Nephron progenitor cell (in vitro differentiated cells): Measurements from ENCODE around the gene ELP6.

Experiments used
- DNase-seq: peaks from one replicate; pipeline ENCODE4 v3.0.0; 2021
- H3K27ac Mint-ChIP-seq: 2 replicates; pipeline ENCODE4 v1.8.0; 2021; ENCODE audit warnings: mild to moderate bottlenecking, moderate library complexity, mixed read lengths
- H3K27me3 Mint-ChIP-seq: 2 replicates; pipeline ENCODE4 v1.8.0; 2021; ENCODE audit warnings: mild to moderate bottlenecking, low read depth, mixed read lengths; ENCODE audit not compliant: poor library complexity
- H3K36me3 Mint-ChIP-seq: 2 replicates; pipeline ENCODE4 v1.8.0; 2021; ENCODE audit warnings: low read depth, mixed read lengths
- H3K4me1 Mint-ChIP-seq: 2 replicates; pipeline ENCODE4 v1.8.0; 2021; ENCODE audit warnings: mixed read lengths
- H3K4me3 Mint-ChIP-seq: 2 replicates; pipeline ENCODE4 v1.8.0; 2021; ENCODE audit warnings: mild to moderate bottlenecking, moderate library complexity, mixed read lengths
- H3K9me3 Mint-ChIP-seq: 2 replicates; pipeline ENCODE4 v1.8.0; 2021; ENCODE audit warnings: mild to moderate bottlenecking, moderate library complexity, mixed read lengths
- TF ChIP-seq, protein P1 (sequence below): fragments of 200-600 bp; sonication (generic); IDR thresholded peaks from 2 replicates; pipeline ENCODE4 v1.5.0; 2021; ENCODE audit warnings: antibody characterized with exemption

The ELP6 gene

GRCh38 chr3:47476644-47477199 lies 36.8 kb downstream of the ELP6 start:
- Mint-ChIP-seq H3K27ac (no peak overlapping the region), H3K4me3 (peak overlapping the region; percentile 79), H3K36me3 (no peaks in the 10 kb centered on the region)

DNA sequence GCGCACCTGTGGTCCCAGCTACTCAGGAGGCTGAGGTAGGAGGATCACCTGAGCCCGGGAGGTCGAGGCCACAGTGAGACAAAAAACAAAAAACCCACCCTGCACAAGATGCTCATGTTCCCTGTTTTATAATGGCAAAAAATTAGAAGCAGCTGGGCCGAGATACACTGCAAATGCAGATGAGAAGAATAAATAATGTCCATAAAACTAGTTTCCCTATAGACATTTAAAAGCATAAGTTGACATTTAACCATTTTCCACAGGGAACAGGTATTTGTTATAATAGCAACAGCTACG lies 37.2 kb downstream of the ELP6 start:
- Mint-ChIP-seq H3K27ac (no peak overlapping the region), H3K9me3 (no peaks in the 10 kb centered on the region), H3K36me3 (peaks cover 2% of the 10 kb centered on the region), H3K4me3 (peak overlapping the region; percentile 79), H3K4me1 (peaks cover 45% of the 10 kb centered on the region), H3K27me3 (peaks cover 3% of the 10 kb centered on the region)
- TF ChIP-seq, protein P1, sequence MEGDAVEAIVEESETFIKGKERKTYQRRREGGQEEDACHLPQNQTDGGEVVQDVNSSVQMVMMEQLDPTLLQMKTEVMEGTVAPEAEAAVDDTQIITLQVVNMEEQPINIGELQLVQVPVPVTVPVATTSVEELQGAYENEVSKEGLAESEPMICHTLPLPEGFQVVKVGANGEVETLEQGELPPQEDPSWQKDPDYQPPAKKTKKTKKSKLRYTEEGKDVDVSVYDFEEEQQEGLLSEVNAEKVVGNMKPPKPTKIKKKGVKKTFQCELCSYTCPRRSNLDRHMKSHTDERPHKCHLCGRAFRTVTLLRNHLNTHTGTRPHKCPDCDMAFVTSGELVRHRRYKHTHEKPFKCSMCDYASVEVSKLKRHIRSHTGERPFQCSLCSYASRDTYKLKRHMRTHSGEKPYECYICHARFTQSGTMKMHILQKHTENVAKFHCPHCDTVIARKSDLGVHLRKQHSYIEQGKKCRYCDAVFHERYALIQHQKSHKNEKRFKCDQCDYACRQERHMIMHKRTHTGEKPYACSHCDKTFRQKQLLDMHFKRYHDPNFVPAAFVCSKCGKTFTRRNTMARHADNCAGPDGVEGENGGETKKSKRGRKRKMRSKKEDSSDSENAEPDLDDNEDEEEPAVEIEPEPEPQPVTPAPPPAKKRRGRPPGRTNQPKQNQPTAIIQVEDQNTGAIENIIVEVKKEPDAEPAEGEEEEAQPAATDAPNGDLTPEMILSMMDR, result no peak
- DNase-seq, result no peak

More at GRCh38 chr3:47476644-47477199, 36.8 kb downstream of the ELP6 start:
- no peak for DNase-seq
- peaks cover 49% of the 10 kb centered on the region for H3K4me1 Mint-ChIP-seq
- no peaks in the 10 kb centered on the region for H3K9me3 Mint-ChIP-seq
- TF ChIP-seq, protein P1, result no peak
- H3K27me3 Mint-ChIP-seq, result peaks cover 3% of the 10 kb centered on the region

- TF ChIP-seq, protein P1, result peak; percentile 89
- Mint-ChIP-seq H3K4me1 (peaks cover 44% of the 10 kb centered on the region), H3K36me3 (peaks cover 7% of the 10 kb centered on the region), H3K4me3 (peak within 1 kb of the TSS; percentile 94), H3K27me3 (peaks cover 3% of the 10 kb centered on the region), H3K9me3 (no peaks in the 10 kb centered on the region), H3K27ac (peak within 1 kb of the TSS; percentile 96)
- peak; percentile 96 for DNase-seq
Observed at GRCh38 chr3:47475570-47476329, 37.8 kb downstream of the ELP6 start, which contains the start of gene SCAP. SCAP (minus strand) TSS chr3:47475941; CDS start chr3:47442993, 32,948 bp downstream.

DNA sequence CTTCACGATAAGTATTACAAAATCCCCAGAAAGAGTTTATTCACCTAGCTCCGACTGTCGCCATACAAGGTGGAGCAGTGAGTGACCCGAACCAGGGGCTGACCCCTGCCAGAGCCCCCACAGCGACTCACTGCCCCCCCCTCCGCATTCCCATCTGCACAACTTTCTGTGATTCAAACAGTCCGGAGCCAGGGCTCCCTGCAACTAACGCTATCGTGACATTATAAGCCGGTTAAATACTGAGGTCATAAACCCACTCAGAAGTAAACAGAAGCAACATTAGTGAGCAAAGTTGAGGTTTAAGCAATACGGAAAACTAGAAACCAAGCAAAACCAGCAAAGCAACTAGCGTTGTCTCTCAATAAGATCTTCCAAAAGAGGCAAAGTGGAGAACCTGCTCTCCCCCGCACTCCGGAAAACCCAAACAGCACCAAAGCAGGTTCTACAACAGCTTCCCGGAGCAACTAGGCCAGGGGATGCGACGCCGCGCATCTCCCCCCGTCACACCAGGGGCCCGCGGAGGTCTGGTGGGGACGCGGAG lies 38.4 kb downstream of the ELP6 start:
- Mint-ChIP-seq H3K4me3 (peak overlapping the region; percentile 94), H3K27me3 (peaks cover 3% of the 10 kb centered on the region), H3K36me3 (peaks cover 12% of the 10 kb centered on the region), H3K9me3 (peaks cover 3% of the 10 kb centered on the region), H3K27ac (peak overlapping the region; percentile 96), H3K4me1 (peaks cover 44% of the 10 kb centered on the region)
- peak; percentile 47 for DNase-seq
- TF ChIP-seq, protein P1, result no peak

DNA sequence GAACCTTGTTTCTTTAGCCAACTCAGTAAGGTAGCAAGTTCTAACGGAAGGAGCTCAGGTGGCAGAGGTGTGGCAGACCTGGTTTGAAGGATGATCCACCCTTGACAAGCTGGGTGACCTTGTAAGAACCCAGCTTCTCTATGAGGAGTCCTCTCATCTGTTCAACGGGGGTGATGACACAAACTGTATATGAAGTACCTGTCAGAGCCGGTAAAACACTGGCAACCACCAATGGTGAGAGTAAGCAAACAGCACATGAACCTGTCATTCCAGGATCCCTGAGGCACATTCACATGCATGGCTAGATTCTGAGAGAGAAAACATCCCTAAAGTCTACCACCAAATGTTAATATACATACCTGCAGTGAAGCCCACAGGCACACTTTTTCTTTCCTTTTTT lies 40.1 kb downstream of the ELP6 start:
- H3K36me3 Mint-ChIP-seq, result peaks cover 29% of the 10 kb centered on the region
- H3K27ac Mint-ChIP-seq, result no peak overlapping the region
- peak overlapping the region; percentile 82 for H3K4me3 Mint-ChIP-seq
- TF ChIP-seq, protein P1, result no peak
- peaks cover 20% of the 10 kb centered on the region for H3K9me3 Mint-ChIP-seq
- DNase-seq, result no peak
- H3K4me1 Mint-ChIP-seq, result peaks cover 40% of the 10 kb centered on the region
- H3K27me3 Mint-ChIP-seq, result peaks cover 3% of the 10 kb centered on the region
